GM19023 (cell line): ENCODE data around the gene HOXB3.

Experiments
- ATAC-seq: cut with Tn5 transposase; IDR thresholded peaks from one replicate; pipeline ENCODE4 v1.9.1; 2021; ENCODE audit warnings: mild to moderate bottlenecking, moderate library complexity; ENCODE audit not compliant: unreplicated experiment

HOXB3 gene

DNA sequence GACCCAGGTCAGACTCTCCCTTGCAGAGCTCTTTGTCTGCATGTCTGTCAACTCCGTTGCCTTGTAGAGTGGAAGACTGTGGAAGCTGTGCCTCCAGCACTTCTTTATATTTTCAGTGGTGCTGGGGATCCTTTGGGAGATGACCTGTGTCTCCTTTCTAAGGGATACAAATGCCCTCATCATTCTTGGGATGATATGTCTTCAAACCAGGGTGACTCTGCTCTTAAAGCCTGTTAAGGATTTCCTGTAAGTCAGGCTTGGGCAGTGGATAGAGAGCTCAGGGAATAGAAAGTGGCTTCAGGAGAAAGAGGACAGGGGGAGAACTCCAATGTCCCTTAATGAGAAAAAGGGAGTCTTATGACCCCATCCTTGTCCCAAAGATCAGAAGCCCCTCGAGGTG, 1.5 kb downstream of the HOXB3 start:
- ATAC-seq = no peak

DNA sequence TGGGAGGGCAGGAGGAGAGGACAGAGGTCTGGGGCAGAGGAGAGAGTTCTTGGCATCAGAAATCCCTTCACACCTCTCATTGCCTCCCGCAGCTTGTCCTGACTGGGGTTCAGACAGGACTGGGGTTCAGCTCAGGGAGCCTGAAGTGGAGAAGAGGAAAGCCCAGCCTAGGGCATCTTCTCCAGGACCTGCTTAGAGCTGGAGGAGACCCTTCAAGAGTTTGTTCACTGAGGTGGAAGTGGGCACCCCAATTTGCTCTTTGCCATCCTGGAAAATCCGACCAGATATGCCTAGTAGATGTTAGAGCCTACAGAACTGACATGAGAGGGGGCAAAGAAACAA, 2.0 kb downstream of the HOXB3 start:
- no peak for ATAC-seq

DNA sequence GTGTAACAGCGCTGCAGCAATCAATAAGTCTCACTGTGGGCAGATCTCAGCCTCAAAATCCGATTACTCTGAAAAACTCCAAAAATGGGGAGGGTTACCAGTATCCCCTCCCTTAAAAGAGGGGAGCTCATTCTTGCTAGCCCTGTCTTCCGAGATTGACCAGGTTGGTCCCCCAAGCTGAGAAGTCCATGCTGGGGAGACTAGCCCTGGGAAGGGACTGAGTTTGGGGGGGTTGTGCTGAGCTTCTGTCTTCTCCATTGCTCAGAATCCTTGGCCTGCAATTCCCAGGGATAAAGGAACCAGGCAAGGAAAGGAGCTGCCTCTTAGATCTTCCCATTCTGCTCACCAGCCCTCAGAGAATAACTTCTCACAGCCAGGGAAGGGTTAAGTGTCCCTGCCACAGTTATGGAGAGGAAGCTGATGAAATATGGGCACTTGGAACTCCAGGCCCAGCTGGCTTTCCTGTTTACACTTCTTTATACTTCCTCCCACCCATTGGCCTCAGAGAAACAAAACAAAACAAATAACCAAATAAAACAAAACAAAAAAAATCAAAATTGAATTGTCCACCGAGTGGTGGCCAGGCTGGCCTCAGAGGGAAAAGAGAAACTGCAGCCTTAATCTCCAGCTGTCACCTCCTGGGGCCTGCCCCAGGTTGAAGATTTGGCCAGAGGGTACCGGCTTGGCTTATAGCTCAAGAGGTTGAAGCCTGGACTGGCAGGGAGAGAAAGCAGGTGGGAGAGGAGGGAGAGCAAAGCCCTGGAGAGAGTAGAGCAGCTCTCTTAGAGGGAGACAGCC, 2.6 kb downstream of the HOXB3 start:
- ATAC-seq = no peak

DNA sequence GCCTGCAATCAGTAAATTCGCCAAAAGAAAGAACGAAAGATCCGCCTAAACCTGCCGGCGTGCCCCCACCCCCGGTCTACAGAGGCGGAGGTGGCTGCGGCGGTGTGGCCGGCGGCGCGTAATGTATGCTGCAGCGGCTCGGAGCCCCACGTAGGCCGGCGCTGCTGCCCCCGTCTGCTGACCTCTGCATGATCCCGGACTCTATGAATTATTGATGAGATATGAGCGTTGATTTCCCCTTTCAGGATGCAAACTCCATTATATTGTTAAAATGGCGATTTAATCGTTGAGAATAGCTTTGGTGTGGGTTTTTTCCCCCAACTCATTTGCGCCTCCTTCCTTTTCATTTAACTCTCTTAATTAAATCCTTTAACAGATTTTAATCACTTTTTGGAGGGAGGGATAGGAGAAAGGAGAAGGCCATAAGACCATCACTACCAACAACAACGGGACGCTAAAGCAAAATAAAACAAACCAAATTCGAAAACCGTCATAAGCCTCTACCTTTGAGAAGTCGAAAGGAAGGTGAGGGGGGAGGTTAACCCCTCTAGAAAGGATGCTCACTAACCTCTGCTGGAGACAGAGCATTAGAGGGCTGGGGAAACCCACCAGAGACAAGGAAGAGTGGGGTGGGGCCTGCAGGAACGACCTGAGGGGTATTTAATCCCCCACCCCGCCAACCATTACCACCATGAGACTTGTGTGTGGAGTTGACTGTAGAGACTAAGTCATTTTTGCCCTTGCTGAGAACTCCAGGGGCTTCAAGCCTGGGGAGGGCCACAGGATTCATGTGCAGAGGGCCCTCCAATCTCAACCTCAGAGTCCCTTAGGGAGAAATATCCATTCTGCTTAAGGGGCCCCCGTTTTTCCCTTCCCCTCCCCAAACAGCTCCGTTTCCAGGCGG, 3.4 kb downstream of the HOXB3 start:
- no peak for ATAC-seq

DNA sequence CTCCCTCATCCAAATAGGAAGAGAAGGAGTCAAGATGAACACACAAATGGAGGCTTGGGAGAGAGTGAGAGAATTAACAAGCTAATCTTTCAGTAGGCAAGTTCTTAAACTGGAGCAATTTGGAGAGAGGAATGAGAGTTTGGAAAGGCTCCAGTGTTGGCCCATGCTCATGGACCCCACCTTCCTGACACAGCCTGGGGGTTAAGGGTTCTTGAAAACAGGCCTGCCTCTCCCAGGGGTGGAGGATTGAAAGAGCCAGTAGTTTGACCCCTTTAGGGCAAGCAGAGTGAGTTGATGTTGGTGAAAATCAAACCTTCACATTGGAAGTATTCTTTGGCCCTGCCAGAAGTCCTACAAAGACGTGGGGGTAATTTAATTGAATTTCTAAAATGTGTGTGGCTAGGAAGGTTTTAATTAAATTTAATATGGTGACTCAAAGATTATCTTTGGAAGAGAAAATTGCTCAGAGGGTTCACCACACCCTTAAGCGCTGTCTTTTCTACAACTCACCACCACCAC, 5.8 kb downstream of the HOXB3 start:
- ATAC-seq = no peak

DNA sequence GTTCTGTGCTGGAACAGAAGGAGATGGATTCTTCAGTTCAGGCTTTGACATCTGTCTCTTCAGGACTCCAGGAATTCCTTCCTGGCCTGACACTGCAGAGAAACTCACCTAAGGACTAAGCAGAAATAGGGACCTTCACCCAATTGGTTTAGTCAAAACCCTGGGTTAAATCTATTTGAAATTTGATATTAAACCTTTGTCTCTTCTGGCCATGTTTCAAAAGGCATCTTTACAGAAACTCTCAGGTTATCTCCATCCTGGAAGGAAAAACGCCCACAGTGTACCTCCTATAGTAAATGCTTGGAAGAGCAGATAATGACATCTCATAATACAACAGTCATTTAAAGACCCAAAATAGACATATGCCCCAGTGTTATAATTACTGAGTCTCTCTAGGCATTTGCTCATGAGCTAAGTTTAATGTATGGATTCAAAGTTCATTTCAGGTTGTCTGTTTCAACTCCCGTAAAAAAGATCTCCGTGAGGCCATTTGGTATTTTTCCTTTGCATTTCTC, 6.3 kb downstream of the HOXB3 start:
- ATAC-seq = no peak

DNA sequence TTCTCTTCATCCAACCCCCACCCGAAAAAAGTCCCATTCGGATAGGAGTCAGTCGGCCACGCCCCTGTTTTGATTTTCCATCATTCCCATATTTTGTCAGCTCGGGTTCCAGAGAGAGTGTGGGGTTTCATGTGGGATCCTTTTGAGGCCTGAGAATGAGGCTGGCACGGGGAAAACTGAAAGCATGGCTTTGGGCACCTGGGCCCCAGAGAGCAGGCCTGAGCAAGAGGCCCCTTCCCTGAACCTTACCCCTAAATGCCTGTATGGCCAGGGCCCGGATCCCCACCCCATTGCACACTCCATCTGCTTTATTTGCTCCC, 7.3 kb downstream of the HOXB3 start:
- ATAC-seq = no peak

DNA sequence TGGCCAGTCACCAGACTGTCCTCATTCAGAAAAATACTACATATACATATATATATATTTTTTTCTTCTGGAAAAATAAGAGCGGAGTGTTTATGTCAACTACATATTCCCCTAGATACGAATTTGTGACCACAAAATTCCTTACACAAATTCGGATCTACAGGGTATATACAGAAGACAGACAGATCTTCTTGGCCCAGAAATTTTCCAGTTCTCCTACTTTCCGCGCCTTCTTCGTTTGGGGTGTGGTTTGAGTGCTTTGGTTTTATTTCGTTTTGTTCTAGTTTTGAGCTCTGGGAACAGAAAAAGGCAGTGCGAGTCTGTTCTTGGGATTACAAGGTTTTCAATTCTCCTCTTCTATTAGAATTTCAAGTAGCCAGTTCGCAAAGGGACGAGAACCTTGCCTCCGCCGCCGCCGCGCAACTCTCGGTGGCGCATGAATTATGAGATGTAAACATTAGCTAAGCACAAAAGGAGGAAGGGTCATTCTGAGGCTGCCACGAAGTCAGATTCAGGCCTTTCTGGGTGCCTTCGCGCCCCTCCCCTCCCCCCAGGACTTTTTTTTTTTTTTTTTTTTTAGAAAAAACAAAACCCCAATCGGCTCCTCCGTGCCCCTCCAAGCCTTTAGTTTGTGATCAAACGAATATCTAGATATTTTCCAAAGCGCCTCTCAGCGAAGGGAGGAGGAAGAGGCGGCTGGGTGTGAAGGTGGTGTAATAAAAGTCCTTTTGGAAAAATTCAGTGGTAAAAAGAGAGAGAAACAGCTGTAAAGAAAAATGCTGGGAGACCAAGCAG, 10.1 kb downstream of the HOXB3 start:
- no peak for ATAC-seq

DNA sequence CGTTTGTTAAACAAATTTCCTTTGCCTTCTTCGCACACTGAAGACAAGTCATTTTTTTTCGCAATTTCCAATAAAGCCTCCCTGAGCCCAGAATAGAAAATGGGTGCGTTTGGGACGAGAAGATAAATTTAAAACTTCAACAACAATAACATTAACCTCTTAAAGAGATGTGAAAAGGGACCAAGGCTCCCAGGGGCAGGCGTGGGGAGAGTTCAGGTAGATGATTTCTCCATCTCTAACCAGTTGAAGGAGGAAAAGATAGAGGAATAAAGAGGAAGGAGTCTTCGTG, 10.6 kb downstream of the HOXB3 start:
- no peak for ATAC-seq

DNA sequence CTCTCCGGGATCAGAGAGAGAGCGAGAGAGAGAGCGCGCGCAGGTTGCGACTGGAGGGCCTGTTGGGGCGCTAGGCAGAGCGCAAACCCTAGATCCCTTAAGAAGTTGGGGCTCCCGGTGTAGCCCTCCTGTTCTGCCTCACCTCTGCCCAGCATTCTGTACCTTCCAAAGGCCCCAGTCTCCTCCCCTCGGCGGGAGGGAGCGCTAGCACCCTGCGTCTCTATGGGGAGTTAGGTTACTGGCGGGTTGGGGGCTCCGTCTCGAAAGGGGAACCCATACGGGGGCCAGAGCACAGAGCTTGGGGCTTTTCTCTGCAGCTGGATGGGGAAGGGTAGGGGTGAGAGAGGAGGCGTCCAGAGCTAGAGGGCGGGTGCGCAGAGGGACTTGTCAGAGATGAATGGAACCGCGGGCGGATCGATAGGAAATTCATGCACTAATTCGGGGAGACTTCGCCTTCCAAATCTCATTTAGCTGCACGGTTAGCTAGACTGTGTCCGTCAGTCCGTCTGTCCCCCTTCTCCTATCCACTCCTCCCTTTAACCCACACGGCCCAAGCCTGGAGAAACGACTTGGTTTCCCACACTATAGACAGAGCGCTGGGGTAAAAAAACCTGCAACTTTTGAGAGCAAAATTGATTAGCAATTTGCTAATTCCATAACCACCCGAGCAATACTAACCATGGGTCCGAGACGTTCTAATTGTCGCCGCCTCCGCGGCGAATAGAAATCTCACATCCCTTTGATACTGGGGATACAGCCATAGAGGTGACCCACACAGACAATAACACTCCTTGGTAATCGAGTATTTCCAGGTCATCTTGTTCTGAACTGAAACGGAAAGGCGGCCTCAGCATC, 11.2 kb downstream of the HOXB3 start:
- ATAC-seq = peak; percentile 38

DNA sequence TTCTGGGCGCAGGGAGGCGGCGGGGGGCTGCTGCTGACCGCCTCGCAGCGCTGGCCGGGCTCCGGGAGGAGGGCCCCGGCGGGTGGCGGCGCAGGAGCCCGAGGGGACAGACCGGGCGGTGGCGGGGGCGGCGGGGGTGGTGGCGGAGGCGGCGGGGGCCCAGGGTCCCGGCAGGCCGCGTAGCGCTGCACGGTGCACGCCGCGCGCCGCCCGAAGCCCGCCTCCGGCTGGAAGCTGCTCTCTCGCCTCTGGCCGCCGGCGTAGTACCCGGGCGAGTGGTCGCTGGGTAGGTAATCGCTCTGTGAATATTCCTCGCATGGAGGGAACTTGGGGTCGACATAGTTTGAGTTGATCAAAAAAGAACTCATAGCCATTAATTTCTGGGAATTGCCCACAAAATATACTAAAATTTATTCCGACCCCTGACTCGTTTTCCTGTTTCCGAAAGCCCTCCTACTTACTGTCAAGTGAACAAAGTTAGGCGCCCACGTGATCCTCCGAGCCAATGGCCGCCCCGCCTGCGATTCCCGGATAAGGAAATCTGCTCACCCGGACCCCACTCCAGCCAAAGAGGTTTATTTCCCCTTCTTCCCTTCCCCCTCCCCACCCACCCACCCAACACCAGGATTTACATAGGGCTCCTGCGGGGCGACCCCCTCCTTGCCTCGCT, 12.0 kb downstream of the HOXB3 start, which contains the start of gene HOXB4:
Gene HOXB4 (minus strand): TSS at position 405 of the 670 bp plus-strand sequence. CDS start 31 bp downstream, at position 374.
- peak; percentile 46 for ATAC-seq

DNA sequence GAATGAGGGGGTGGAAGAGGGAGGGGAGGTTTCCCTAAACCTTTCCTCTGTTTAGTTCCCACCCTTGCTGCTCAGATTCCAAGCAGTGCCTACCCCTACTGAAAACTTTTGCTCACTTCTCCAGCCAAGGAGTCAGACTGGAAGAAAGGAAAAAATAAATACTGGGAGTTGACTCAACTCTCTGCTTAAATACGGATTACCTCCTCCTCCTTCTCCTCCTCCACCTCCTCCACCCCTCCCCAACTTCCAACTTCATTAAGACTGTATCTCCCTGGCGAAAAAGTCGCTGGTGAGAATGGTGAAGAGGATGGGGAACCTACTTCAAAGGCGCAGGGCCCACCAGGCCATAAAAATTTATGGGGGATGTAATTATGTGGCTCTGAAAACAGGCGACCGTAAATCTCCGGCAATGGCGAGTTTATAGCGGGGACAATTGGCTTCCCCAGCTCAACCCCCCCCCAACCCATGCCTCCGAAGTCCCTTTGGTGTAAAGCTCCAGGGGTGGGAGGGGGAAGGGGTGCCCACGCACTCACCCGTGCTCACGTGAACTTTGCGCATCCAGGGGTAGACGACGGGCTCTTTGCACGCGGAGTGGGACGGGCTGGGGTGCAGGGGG, 12.6 kb downstream of the HOXB3 start:
- ATAC-seq = no peak

DNA sequence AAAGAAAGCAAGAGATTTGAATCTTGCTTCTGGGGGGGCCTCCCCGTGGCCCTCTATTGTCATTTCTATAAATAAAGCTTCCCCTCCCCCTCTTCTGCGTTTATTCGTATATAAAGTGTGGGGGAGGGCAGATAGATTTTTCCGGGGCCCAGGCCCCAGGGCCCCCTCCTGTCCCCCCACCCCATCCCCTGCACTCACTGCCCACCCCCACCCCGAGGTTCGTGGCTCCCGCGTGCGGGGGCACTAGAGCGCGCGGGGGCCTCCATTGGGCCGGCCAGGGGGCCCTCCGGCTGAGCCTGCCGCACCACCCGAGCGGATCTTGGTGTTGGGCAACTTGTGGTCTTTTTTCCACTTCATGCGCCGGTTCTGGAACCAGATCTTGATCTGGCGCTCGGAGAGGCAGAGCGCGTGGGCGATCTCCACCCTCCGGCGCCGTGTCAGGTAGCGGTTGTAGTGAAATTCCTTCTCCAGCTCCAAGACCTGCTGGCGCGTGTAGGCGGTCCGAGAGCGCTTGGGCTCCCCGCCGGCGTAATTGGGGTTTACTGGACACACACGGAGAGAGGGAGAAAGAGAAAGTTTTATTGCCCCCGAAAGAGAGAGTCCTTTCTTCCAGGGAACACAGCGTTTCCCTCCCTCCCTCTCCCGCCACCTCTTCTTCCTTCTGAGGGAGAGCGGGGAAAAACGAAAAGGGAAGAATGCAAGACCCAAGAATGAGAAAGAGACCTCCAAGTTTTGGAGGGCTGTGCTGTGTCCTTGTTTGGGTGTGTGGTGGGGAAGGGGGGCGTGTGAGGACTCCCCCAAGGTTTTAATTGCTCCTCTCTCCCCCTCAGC, 13.3 kb downstream of the HOXB3 start:
- ATAC-seq = no peak

DNA sequence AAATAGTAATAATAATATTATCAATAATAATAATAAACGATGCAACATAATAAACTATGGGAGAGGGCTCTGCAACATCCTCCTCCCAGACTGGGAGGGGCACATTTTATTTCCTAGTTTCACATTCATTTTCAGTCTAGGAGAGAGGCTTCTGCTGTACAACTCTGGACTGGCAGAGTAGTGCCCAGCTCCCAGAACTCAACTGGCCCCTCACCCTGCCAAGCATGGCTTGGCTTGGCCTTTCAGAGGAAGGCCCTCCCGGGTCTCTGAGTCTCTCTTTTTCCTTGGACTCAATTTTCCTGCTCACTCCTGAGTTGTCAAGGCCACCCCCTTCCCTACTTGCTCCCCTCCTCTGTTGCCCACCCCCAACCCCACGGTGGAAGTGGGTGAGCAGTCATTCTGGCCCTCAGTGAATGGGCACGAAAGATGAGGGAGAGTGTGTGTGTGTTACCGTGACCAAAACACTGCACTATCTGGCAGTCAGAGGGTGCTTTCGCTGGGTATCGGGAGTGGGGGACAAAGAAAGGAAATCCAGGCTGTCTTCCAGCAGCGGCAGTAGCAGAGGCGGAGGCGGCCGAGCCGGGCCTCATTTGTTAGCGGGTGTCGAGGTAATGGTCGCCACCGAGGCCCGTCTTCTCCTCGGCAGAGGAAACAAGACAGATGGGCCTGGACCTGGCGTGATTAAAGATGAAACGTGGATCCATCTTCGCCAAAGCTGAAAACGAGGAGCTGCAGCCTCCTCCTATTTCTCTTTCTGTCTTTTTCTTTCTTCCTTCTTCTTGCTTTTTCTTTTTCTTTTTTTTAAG, 14.2 kb downstream of the HOXB3 start:
- ATAC-seq = no peak

DNA sequence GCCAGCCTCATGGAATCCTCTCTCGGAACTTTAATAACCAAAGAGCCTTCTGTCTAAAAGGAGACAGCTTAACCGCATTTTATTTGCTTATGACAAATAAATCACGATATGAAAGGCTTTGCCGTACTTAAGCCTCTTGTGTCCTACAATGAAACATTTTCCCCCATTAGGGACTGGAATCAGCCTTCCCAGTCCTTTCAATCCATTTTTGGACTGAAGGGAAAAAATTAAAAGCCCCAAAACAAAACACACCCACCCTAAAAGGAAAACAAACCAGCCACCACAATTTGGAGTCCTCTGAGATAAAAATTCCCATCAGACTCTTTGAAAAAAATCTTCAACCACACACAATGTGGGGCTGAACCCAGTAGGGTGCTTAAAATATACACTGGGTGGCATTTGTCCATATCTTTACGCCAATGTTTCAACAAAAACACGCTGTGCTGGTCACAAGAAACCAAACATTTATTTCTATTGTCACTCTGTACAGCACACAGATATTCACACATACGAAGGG, 14.9 kb downstream of the HOXB3 start:
- no peak for ATAC-seq

DNA sequence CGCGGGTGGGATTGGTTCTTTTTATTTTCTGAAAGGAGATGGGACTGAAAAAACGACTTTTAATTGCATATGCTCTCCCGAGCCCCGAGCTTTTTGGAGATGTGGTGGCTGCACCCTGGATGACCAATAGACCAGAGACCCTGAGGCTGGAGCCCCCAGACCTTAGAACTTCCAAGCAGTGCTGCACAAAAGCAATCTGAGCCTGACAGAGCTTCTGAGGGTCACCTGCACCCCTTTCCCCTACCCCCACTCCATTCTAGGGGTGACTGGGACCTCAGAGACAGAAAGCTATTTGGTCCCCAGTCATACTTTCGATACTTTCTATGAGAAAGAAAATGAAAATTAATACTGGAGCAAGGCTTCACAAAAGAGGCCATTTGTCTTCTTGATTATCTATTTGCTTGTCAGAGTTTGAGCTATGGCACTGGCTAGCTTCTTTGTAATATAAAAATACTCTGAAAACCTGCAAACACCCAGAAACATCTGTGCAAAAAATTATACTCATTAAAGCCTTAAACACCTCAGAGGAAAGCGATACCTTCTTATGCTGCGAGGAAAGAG, 15.5 kb downstream of the HOXB3 start:
- ATAC-seq = no peak

DNA sequence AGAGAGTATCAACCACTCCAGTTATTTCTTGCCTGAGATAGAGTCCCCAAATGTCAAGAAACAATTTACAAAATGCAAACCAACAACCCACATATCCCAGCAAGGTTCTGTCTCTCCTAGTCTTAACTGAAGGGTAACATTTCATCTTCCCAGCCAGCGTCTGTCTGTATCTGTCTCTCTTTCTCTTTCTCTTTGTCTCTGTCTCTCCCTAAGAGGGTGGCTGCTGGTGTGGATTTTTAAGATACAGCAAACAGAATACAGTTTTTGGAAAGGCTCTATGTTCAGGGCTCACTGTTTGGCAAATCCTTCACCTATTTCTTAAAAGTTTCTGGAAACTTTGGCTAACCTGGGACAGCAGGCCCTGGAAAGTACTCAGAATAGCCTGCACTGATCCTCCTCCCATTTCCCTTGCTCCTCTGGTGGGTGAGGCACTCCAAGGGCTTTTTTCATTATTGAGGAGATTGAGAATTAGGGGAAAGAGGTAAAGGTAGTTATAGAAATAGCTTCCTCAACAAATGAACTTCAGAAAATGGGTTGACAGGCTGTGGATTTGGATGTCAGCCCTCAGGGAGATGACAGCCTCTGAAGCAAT, 18.1 kb downstream of the HOXB3 start:
- no peak for ATAC-seq
